ENCODE data around the gene BBLN. TPM values are rescaled to one million over a fixed set of nuclear protein-coding genes. Genes with fewer than 3 reads are reported as not detected.

BBLN gene
- polyA plus RNA-seq, 6 donors from 2014 or later: 74.7 to 98.3 (median 93.5) TPM

Other genes starting within 250 kb of the BBLN start
- 10 to 100 TPM; 19.7 to 36.6 (median 25.0) TPM for gene ST6GALNAC4, start 243.2 kb upstream of the BBLN start, polyA plus RNA-seq (ENCODE audit: low read depth in 6 of 6)
- gene PIP5KL1, start 229.5 kb upstream of the BBLN start, polyA plus RNA-seq (ENCODE audit: low read depth in 6 of 6): 1 to 10 TPM in 1 of 6 donors, under 1 TPM in 1, not detected in 4; 0.73 to 1.0 TPM
- gene DPM2, start 222.4 kb upstream of the BBLN start, polyA plus RNA-seq (ENCODE audit: low read depth in 6 of 6): 10 to 100 TPM; 46.3 to 78.7 (median 54.2) TPM
- 10 to 100 TPM; 12.3 to 36.9 (median 21.6) TPM for gene EEIG1, start 179.3 kb upstream of the BBLN start, polyA plus RNA-seq (ENCODE audit: low read depth in 6 of 6)
- 10 to 100 TPM in 4 of 6 donors, 1 to 10 TPM in 2; 7.2 to 21.6 (median 12.3) TPM for gene NAIF1, start 92.9 kb upstream of the BBLN start, polyA plus RNA-seq (ENCODE audit: low read depth in 6 of 6)
- gene SLC25A25, start 92.0 kb upstream of the BBLN start, polyA plus RNA-seq (ENCODE audit: low read depth in 6 of 6): 10 to 100 TPM in 1 of 6 donors, 1 to 10 TPM in 5; 1.6 to 15.8 (median 9.0) TPM
- 10 to 100 TPM; 31.1 to 63.8 (median 40.8) TPM for gene PTGES2, start 32.5 kb upstream of the BBLN start, polyA plus RNA-seq (ENCODE audit: low read depth in 6 of 6)
- 1 to 10 TPM in 2 of 6 donors, under 1 TPM in 1, not detected in 3; 0.44 to 1.2 (median 1.2) TPM for gene LCN2, start 10.8 kb upstream of the BBLN start, polyA plus RNA-seq (ENCODE audit: low read depth in 6 of 6)
- 10 to 100 TPM in 2 of 6 donors, 1 to 10 TPM in 4; 5.6 to 34.6 (median 9.9) TPM for gene CIZ1, start 31.3 kb downstream of the BBLN start, polyA plus RNA-seq (ENCODE audit: low read depth in 6 of 6)
- gene DNM1, start 43.1 kb downstream of the BBLN start, polyA plus RNA-seq (ENCODE audit: low read depth in 6 of 6): under 1 TPM in 4 of 6 donors, not detected in 2; 0.15 to 0.49 (median 0.20) TPM
- 10 to 100 TPM in 1 of 6 donors, 1 to 10 TPM in 5; 4.6 to 10.3 (median 8.1) TPM for gene GOLGA2, start 115.7 kb downstream of the BBLN start, polyA plus RNA-seq (ENCODE audit: low read depth in 6 of 6)
- gene SWI5, start 116.0 kb downstream of the BBLN start, polyA plus RNA-seq (ENCODE audit: low read depth in 6 of 6): 10 to 100 TPM; 22.6 to 33.7 (median 26.3) TPM
- gene TRUB2, start 162.2 kb downstream of the BBLN start, polyA plus RNA-seq (ENCODE audit: low read depth in 6 of 6): 10 to 100 TPM; 12.7 to 23.4 (median 22.1) TPM
- gene COQ4, start 162.6 kb downstream of the BBLN start, polyA plus RNA-seq (ENCODE audit: low read depth in 6 of 6): 10 to 100 TPM; 25.5 to 37.5 (median 31.3) TPM
- 1 to 10 TPM in 5 of 6 donors, not detected in 1; 2.3 to 6.8 (median 3.6) TPM for gene SLC27A4, start 180.3 kb downstream of the BBLN start, polyA plus RNA-seq (ENCODE audit: low read depth in 6 of 6)
- 10 to 100 TPM; 36.9 to 44.3 (median 42.0) TPM for gene URM1, start 211.1 kb downstream of the BBLN start, polyA plus RNA-seq (ENCODE audit: low read depth in 6 of 6)

Data from naive B cell (primary cell).